Measurements from ENCODE around the gene CFHR5.
A peak's percentile ranks its signal among the peaks of the same experiment; 100 is the strongest.
"Not testable (repeated sequence)": the region's sequence is repeated elsewhere in the genome, so short reads cannot be mapped to it uniquely, and the experiment has no call there.

The CFHR5 gene

GRCh38 chr1:197024460-197024859 lies 47.1 kb downstream of the CFHR5 start:
- Histone ChIP-seq H2BK12ac (ENCODE audit: low read length) (no peak overlapping the region), H4K12ac (ENCODE audit: low read depth, low read length) (no peak overlapping the region), H3K4me1 (ENCODE audit: control insufficient read depth in 1 of 2, insufficient read depth in 2 of 2, low read length in 2 of 2) (no peaks in the 10 kb centered on the region), H3K23ac (ENCODE audit: low read length) (no peak overlapping the region), H3K36me3 (ENCODE audit: control insufficient read depth in 1 of 2, insufficient read depth in 2 of 2, low read length in 2 of 2) (no peaks in the 10 kb centered on the region), H2AK5ac (ENCODE audit: low read length) (no peak overlapping the region), H3K79me2 (ENCODE audit: control insufficient read depth, insufficient read depth, low read length, poor library complexity) (no peaks in the 10 kb centered on the region), H3K18ac (ENCODE audit: low read length) (no peak overlapping the region), H3K9me3 (ENCODE audit: insufficient read depth, low read depth, low read length) (no peaks in the 10 kb centered on the region), H3K27me3 (ENCODE audit: insufficient read depth, low read length) (no peaks in the 10 kb centered on the region), H3K4me3 (ENCODE audit: low read depth, low read length) (no peak overlapping the region), H3K4ac (ENCODE audit: low read depth, low read length) (no peak overlapping the region), H2AFZ (ENCODE audit: insufficient read depth, low read length, poor library complexity) (no peak overlapping the region), H3K4me2 (ENCODE audit: low read length) (no peak overlapping the region), H2BK5ac (ENCODE audit: low read depth, low read length, poor library complexity) (no peak overlapping the region), H2BK120ac (ENCODE audit: insufficient read depth, low read length, poor library complexity) (no peak overlapping the region), H3K27ac (ENCODE audit: low read depth, low read length) (no peak overlapping the region), H3K9ac (ENCODE audit: low read length) (no peak overlapping the region), H3K14ac (ENCODE audit: low read length) (no peak overlapping the region), H3K79me1 (ENCODE audit: low read length) (no peaks in the 10 kb centered on the region), H4K91ac (ENCODE audit: low read depth, low read length) (no peak overlapping the region), H4K8ac (ENCODE audit: low read depth, low read length) (no peak overlapping the region)
- no peak for DNase-seq
- WGBS (ENCODE audit: extremely low coverage, insufficient coverage, insufficient read length) = no CpG with 5 or more reads among the region's 1 CpG

- Histone ChIP-seq H2AK5ac (ENCODE audit: low read length) (no peak overlapping the region), H2AFZ (ENCODE audit: insufficient read depth, low read length, poor library complexity) (no peak overlapping the region), H3K27me3 (ENCODE audit: insufficient read depth, low read length) (no peaks in the 10 kb centered on the region), H3K79me2 (ENCODE audit: control insufficient read depth, insufficient read depth, low read length, poor library complexity) (no peaks in the 10 kb centered on the region), H2BK5ac (ENCODE audit: low read depth, low read length, poor library complexity) (no peak overlapping the region), H3K23ac (ENCODE audit: low read length) (no peak overlapping the region), H4K12ac (ENCODE audit: low read depth, low read length) (no peak overlapping the region), H4K91ac (ENCODE audit: low read depth, low read length) (no peak overlapping the region), H3K18ac (ENCODE audit: low read length) (no peak overlapping the region), H3K9ac (ENCODE audit: low read length) (no peak overlapping the region), H3K4me1 (ENCODE audit: control insufficient read depth in 1 of 2, insufficient read depth in 2 of 2, low read length in 2 of 2) (no peaks in the 10 kb centered on the region), H3K79me1 (ENCODE audit: low read length) (no peaks in the 10 kb centered on the region), H3K14ac (ENCODE audit: low read length) (no peak overlapping the region), H3K4me2 (ENCODE audit: low read length) (no peak overlapping the region), H3K4ac (ENCODE audit: low read depth, low read length) (no peak overlapping the region), H4K8ac (ENCODE audit: low read depth, low read length) (no peak overlapping the region), H3K9me3 (ENCODE audit: insufficient read depth, low read depth, low read length) (no peaks in the 10 kb centered on the region), H2BK120ac (ENCODE audit: insufficient read depth, low read length, poor library complexity) (no peak overlapping the region), H2BK12ac (ENCODE audit: low read length) (no peak overlapping the region), H3K27ac (ENCODE audit: low read depth, low read length) (no peak overlapping the region), H3K36me3 (ENCODE audit: control insufficient read depth in 1 of 2, insufficient read depth in 2 of 2, low read length in 2 of 2) (no peaks in the 10 kb centered on the region), H3K4me3 (ENCODE audit: low read depth, low read length) (no peak overlapping the region)
- no CpG with 5 or more reads among the region's 6 CpGs for WGBS (ENCODE audit: extremely low coverage, insufficient coverage, insufficient read length)
- DNase-seq = no peak
Measured at GRCh38 chr1:197027359-197027758, 50.0 kb downstream of the CFHR5 start.

GRCh38 chr1:197029749-197030148 lies 52.4 kb downstream of the CFHR5 start:
- H2AFZ ChIP-seq (ENCODE audit: insufficient read depth, low read length, poor library complexity) = no peak overlapping the region
- H4K12ac ChIP-seq (ENCODE audit: low read depth, low read length) = no peak overlapping the region
- H3K4me2 ChIP-seq (ENCODE audit: low read length) = no peak overlapping the region
- no peak overlapping the region for H2BK5ac ChIP-seq (ENCODE audit: low read depth, low read length, poor library complexity)
- H3K79me1 ChIP-seq (ENCODE audit: low read length) = no peaks in the 10 kb centered on the region
- no peaks in the 10 kb centered on the region for H3K36me3 ChIP-seq (ENCODE audit: control insufficient read depth in 1 of 2, insufficient read depth in 2 of 2, low read length in 2 of 2)
- no peak overlapping the region for H2BK120ac ChIP-seq (ENCODE audit: insufficient read depth, low read length, poor library complexity)
- no peaks in the 10 kb centered on the region for H3K27me3 ChIP-seq (ENCODE audit: insufficient read depth, low read length)
- H3K4me1 ChIP-seq (ENCODE audit: control insufficient read depth in 1 of 2, insufficient read depth in 2 of 2, low read length in 2 of 2) = no peaks in the 10 kb centered on the region
- no peak overlapping the region for H2AK5ac ChIP-seq (ENCODE audit: low read length)
- no peak overlapping the region for H3K27ac ChIP-seq (ENCODE audit: low read depth, low read length)
- no peaks in the 10 kb centered on the region for H3K9me3 ChIP-seq (ENCODE audit: insufficient read depth, low read depth, low read length)
- H3K4me3 ChIP-seq (ENCODE audit: low read depth, low read length) = no peak overlapping the region
- no peak overlapping the region for H4K8ac ChIP-seq (ENCODE audit: low read depth, low read length)
- H2BK12ac ChIP-seq (ENCODE audit: low read length) = no peak overlapping the region
- no peak overlapping the region for H4K91ac ChIP-seq (ENCODE audit: low read depth, low read length)
- no peak for DNase-seq
- no peak overlapping the region for H3K4ac ChIP-seq (ENCODE audit: low read depth, low read length)
- H3K14ac ChIP-seq (ENCODE audit: low read length) = no peak overlapping the region
- no peaks in the 10 kb centered on the region for H3K79me2 ChIP-seq (ENCODE audit: control insufficient read depth, insufficient read depth, low read length, poor library complexity)
- H3K9ac ChIP-seq (ENCODE audit: low read length) = no peak overlapping the region
- H3K23ac ChIP-seq (ENCODE audit: low read length) = no peak overlapping the region
- H3K18ac ChIP-seq (ENCODE audit: low read length) = no peak overlapping the region

DNA sequence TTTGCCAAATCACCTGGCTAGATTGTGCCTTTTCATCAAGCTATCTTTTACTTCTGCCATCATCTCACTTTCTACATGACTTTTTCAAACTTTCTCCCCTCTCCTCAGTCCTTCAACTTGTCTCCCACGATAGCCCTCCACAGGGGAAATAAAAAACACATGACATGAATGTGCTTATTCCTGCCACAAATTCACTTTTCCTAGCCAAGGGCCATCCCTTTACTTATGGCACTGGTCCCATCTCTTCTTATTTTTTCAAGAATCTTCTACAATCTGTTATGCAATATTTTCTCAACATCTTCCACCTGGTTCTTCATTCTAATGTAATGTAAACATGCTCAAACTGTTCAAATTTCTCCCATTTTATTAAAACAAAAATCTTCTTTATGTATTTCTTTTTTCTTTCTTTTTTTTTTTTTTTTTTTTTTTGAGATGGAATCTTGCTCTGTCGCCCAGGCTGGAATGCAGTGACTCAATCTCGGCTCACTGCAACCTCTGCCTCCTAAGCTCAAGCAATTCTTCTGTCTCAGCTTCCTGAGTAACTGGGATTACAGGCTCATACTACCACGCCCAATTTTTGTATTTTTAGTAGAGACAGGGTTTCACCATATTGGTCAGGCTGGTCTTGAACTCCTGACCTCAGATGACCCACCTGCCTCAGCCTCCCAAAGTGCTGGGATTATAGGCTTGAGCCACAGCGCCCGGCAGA lies 57.4 kb downstream of the CFHR5 start:
- not testable (repeated sequence) for H3K14ac ChIP-seq (ENCODE audit: low read length); H2BK12ac ChIP-seq (ENCODE audit: low read length); H3K4me3 ChIP-seq (ENCODE audit: low read depth, low read length); H3K4me1 ChIP-seq (ENCODE audit: control insufficient read depth in 1 of 2, insufficient read depth in 2 of 2, low read length in 2 of 2); H3K79me2 ChIP-seq (ENCODE audit: control insufficient read depth, insufficient read depth, low read length, poor library complexity); H3K27me3 ChIP-seq (ENCODE audit: insufficient read depth, low read length); H4K8ac ChIP-seq (ENCODE audit: low read depth, low read length); H3K27ac ChIP-seq (ENCODE audit: low read depth, low read length); H3K4me2 ChIP-seq (ENCODE audit: low read length); H3K18ac ChIP-seq (ENCODE audit: low read length); H2BK5ac ChIP-seq (ENCODE audit: low read depth, low read length, poor library complexity); H2BK120ac ChIP-seq (ENCODE audit: insufficient read depth, low read length, poor library complexity); H3K9me3 ChIP-seq (ENCODE audit: insufficient read depth, low read depth, low read length); H4K91ac ChIP-seq (ENCODE audit: low read depth, low read length); H2AFZ ChIP-seq (ENCODE audit: insufficient read depth, low read length, poor library complexity); H3K36me3 ChIP-seq (ENCODE audit: control insufficient read depth in 1 of 2, insufficient read depth in 2 of 2, low read length in 2 of 2); H3K9ac ChIP-seq (ENCODE audit: low read length); H4K12ac ChIP-seq (ENCODE audit: low read depth, low read length); H3K4ac ChIP-seq (ENCODE audit: low read depth, low read length); H3K79me1 ChIP-seq (ENCODE audit: low read length); H2AK5ac ChIP-seq (ENCODE audit: low read length); H3K23ac ChIP-seq (ENCODE audit: low read length)
- no CpG with 5 or more reads among the region's 6 CpGs for WGBS (ENCODE audit: extremely low coverage, insufficient coverage, insufficient read length)
- DNase-seq = peak; percentile 9 to 64

Data from trophoblast cell (in vitro differentiated cells and primary cell).